HepG2 (cell line): ENCODE data around the gene ZNF526. TPM values are rescaled to one million over a fixed set of nuclear protein-coding genes. Genes with fewer than 3 reads are reported as not detected.
A peak's percentile ranks its signal among the peaks of the same experiment; 100 is the strongest.

Source experiments
- ATF6 ChIP-seq: sonication (generic); formaldehyde crosslinking; conservative IDR thresholded peaks from 2 replicates; pipeline ENCODE4 v1.4.0; 2020; ENCODE audit warnings: missing genetic modification reagents
- HDAC1 ChIP-seq: sonication (generic); formaldehyde crosslinking; IDR thresholded peaks from 2 replicates; pipeline ENCODE4 v1.5.1; 2020; ENCODE audit warnings: mild to moderate bottlenecking, missing genetic modification reagents
- HMG20B ChIP-seq: conservative IDR thresholded peaks from 2 replicates; pipeline ENCODE4 v1.6.1; 2016; ENCODE audit warnings: missing genetic modification reagents, missing compliant biosample characterization
- ISL2 ChIP-seq: sonication (generic); formaldehyde crosslinking; IDR thresholded peaks from 2 replicates; pipeline ENCODE4 v1.5.0; 2020; ENCODE audit warnings: missing genetic modification reagents
- MLLT10 ChIP-seq: sonication (generic); formaldehyde crosslinking; IDR thresholded peaks from 2 replicates; pipeline ENCODE4 v1.4.0; 2020; ENCODE audit warnings: missing genetic modification reagents
- NAIF1 ChIP-seq: sonication (generic); formaldehyde crosslinking; IDR thresholded peaks from 2 replicates; pipeline ENCODE4 v1.5.0; 2020; ENCODE audit warnings: mild to moderate bottlenecking, missing genetic modification reagents, borderline replicate concordance
- NR2F1 ChIP-seq, 2 experiments: fragments of 450-650 bp in 1 of 2; formaldehyde crosslinking in 1 of 2; IDR thresholded peaks; 2 replicates each; pipeline versions ENCODE4 v1.5.0 to v1.6.1; 2016 to 2020; ENCODE audit warnings: mild to moderate bottlenecking in 1 of 2, missing compliant biosample characterization in 1 of 2, missing genetic modification reagents in 1 of 2, moderate library complexity in 1 of 2
- RXRA ChIP-seq: sonication (generic); formaldehyde crosslinking; IDR thresholded peaks from 2 replicates; pipeline ENCODE4 v1.5.1; 2020; ENCODE audit warnings: missing genetic modification reagents
- SIX1 ChIP-seq: sonication (generic); formaldehyde crosslinking; IDR thresholded peaks from 2 replicates; pipeline ENCODE4 v1.4.0; 2020; ENCODE audit warnings: missing genetic modification reagents, borderline replicate concordance
- SPEN ChIP-seq: sonication (generic); formaldehyde crosslinking; IDR thresholded peaks from 2 replicates; pipeline ENCODE4 v1.5.1; 2020; ENCODE audit warnings: low read depth, mild to moderate bottlenecking, missing genetic modification reagents
- TBL1XR1 ChIP-seq: fragments of 150-350 bp; IDR thresholded peaks from 2 replicates; pipeline ENCODE4 v1.6.1; 2014; ENCODE audit warnings: borderline replicate concordance, low read length; ENCODE audit not compliant: partially characterized antibody
- U2AF1 ChIP-seq: fragments of 200-400 bp; formaldehyde crosslinking; optimal IDR thresholded peaks from 2 replicates; pipeline ENCODE3; 2017; ENCODE audit warnings: mild to moderate bottlenecking, low read depth, low read length
- ZNF224 ChIP-seq: sonication (generic); formaldehyde crosslinking; IDR thresholded peaks from 2 replicates; pipeline ENCODE4 v1.5.0; 2020; ENCODE audit warnings: mild to moderate bottlenecking, missing genetic modification reagents
- ZNF326 ChIP-seq: sonication (generic); formaldehyde crosslinking; IDR thresholded peaks from 2 replicates; pipeline ENCODE4 v1.4.0; 2020; ENCODE audit warnings: missing genetic modification reagents, borderline replicate concordance
- ZNF441 ChIP-seq: sonication (generic); formaldehyde crosslinking; IDR thresholded peaks from 2 replicates; pipeline ENCODE4 v1.7.0; 2021; ENCODE audit warnings: missing genetic modification reagents, borderline replicate concordance
- ZNF446 ChIP-seq: sonication (generic); formaldehyde crosslinking; IDR thresholded peaks from 2 replicates; pipeline ENCODE4 v1.5.0; 2020; ENCODE audit warnings: mild to moderate bottlenecking, missing genetic modification reagents
- ZNF501 ChIP-seq: sonication (generic); formaldehyde crosslinking; IDR thresholded peaks from 2 replicates; pipeline ENCODE4 v1.5.1; 2020; ENCODE audit warnings: mild to moderate bottlenecking, moderate library complexity, missing genetic modification reagents
- ZNF704 ChIP-seq: sonication (generic); formaldehyde crosslinking; IDR thresholded peaks from 2 replicates; pipeline ENCODE4 v1.8.1; 2023; ENCODE audit warnings: mild to moderate bottlenecking, inconsistent platforms, moderate library complexity, missing genetic modification reagents, borderline replicate concordance
- ZNF776 ChIP-seq: sonication (generic); formaldehyde crosslinking; IDR thresholded peaks from 2 replicates; pipeline ENCODE4 v1.4.0; 2020; ENCODE audit warnings: mild to moderate bottlenecking, missing genetic modification reagents
- ZSCAN21 ChIP-seq: sonication (generic); formaldehyde crosslinking; IDR thresholded peaks from 2 replicates; pipeline ENCODE4 v1.8.0; 2022; ENCODE audit warnings: mild to moderate bottlenecking, missing genetic modification reagents, moderate library complexity, borderline replicate concordance
- polyA plus RNA-seq, 8 experiments: library from polyadenylated mRNA; depleted of rRNA in 3 of 8; stranded (reverse) in 7 of 8; unstranded in 1 of 8; fragments of >200 nt; fragmentation: Illumina TruSeq in 4 of 8; extraction: Trizol in 4 of 8; gene quantifications; 2 replicates each; pipeline versions ENCODE4 v1.2.1 to v1.2.3, GENCODE V29; 2011 to 2016; ENCODE audit warnings: low read depth in 4 of 8, missing spikeins in 1 of 8, mixed read lengths in 1 of 8; ENCODE audit not compliant: insufficient read depth in 1 of 8
- total RNA-seq, 5 experiments: library from RNA; depleted of rRNA; stranded (reverse); fragments of >200 nt; fragmentation: Illumina TruSeq; extraction: Trizol; gene quantifications; 2 replicates each; pipeline ENCODE4 v1.2.3, GENCODE V29; 2016; ENCODE audit warnings: low read depth in 1 of 5
- TF ChIP-seq, protein P1 (sequence below): sonication (generic); formaldehyde crosslinking; IDR thresholded peaks from 2 replicates; pipeline ENCODE4 v1.4.0; 2020; ENCODE audit warnings: missing genetic modification reagents
- TF ChIP-seq, protein P2 (sequence below): sonication (generic); formaldehyde crosslinking; IDR thresholded peaks from 2 replicates; pipeline ENCODE4 v1.4.0; 2020; ENCODE audit warnings: missing genetic modification reagents

ZNF526 gene
- total and polyA plus RNA-seq, 2 of the 13 experiments (the other 11 are each of a cell fraction or from before 2014, with no cell fraction given): 3.3 to 8.4 TPM

DNA sequence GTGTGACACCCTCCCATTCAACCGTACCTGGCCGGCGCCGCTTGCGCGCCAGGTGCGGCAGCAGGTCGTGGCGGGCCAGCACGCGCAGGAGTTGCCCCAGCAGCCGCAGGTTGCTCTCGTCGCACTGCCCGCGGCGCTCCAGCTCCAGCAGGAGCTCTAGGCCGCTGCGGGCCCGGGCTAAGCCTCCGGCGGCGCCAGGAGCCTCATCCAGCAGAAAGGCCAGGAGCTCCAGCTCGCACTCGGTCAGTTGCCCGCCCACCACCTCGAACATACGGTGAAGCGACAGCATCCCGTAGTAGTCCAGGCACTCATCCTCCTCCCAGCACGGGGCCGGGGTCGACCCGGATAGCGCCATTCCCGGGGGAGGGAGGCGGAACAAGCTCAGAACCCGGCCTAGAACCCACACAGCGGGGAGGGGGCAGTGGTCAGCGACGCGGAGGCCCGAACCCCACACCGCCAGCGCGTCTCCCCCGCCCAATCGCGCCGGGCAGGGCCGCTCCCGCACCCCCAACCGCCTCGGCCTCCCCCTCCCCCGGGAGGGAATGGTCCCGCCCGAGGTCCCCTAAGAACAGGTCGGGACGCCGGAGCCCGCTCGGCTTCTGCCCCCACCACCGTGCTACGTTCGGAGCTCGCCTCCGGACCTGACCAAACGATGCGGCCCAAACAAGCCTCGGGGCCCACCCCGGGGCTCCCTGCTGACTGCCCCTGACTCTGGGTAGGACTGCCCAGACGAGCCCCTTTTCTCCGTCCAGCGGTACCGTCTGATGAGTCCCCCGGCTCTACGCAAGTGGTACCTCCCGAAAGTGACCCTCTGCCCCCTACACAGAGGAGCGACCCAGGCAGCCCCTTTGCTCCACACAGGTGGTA is 3.2 kb upstream of the ZNF526 start (continued):
- peak; percentile 23; the same call in 1 of the 2 replicates for TF ChIP-seq SPEN
- no peak for TF ChIP-seq MLLT10 (CRISPR knock-in tag)
- no peak for TF ChIP-seq HDAC1 (CRISPR knock-in tag)
- no peak for TF ChIP-seq ATF6 (CRISPR knock-in tag)
- TF ChIP-seq ISL2 (CRISPR knock-in tag): 0 out of 2 replicates have a peak, but pooled peaks have one; percentile 37
- peak; percentile 34; the same call in 1 of the 2 replicates for TF ChIP-seq ZSCAN21 (CRISPR knock-in tag)
- 0 out of 2 replicates have a peak, but pooled peaks have one; percentile 18 for TF ChIP-seq ZNF446
- TF ChIP-seq ZNF776 (CRISPR knock-in tag): no peak; the same call in none of the 2 replicates
- TF ChIP-seq TBL1XR1: no peak
- no peak for TF ChIP-seq NAIF1 (CRISPR knock-in tag)
- no peak for TF ChIP-seq ZNF224
- TF ChIP-seq, protein P1, sequence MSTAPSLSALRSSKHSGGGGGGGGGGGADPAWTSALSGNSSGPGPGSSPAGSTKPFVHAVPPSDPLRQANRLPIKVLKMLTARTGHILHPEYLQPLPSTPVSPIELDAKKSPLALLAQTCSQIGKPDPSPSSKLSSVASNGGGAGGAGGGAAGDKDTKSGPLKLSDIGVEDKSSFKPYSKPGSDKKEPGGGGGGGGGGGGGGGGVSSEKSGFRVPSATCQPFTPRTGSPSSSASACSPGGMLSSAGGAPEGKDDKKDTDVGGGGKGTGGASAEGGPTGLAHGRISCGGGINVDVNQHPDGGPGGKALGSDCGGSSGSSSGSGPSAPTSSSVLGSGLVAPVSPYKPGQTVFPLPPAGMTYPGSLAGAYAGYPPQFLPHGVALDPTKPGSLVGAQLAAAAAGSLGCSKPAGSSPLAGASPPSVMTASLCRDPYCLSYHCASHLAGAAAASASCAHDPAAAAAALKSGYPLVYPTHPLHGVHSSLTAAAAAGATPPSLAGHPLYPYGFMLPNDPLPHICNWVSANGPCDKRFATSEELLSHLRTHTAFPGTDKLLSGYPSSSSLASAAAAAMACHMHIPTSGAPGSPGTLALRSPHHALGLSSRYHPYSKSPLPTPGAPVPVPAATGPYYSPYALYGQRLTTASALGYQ (CRISPR knock-in tag): no peak
- TF ChIP-seq ZNF704 (CRISPR knock-in tag): 0 out of 2 replicates have a peak, but pooled peaks have one; percentile 55
- TF ChIP-seq, protein P2, sequence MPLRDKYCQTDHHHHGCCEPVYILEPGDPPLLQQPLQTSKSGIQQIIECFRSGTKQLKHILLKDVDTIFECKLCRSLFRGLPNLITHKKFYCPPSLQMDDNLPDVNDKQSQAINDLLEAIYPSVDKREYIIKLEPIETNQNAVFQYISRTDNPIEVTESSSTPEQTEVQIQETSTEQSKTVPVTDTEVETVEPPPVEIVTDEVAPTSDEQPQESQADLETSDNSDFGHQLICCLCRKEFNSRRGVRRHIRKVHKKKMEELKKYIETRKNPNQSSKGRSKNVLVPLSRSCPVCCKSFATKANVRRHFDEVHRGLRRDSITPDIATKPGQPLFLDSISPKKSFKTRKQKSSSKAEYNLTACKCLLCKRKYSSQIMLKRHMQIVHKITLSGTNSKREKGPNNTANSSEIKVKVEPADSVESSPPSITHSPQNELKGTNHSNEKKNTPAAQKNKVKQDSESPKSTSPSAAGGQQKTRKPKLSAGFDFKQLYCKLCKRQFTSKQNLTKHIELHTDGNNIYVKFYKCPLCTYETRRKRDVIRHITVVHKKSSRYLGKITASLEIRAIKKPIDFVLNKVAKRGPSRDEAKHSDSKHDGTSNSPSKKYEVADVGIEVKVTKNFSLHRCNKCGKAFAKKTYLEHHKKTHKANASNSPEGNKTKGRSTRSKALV (CRISPR knock-in tag): no peak
- peak; percentile 9; the same call in 1 of the 2 replicates for TF ChIP-seq ZNF441 (CRISPR knock-in tag)
- TF ChIP-seq HMG20B (CRISPR knock-in tag): no peak
- no peak for TF ChIP-seq ZNF326 (CRISPR knock-in tag)
- peak; percentile 85 for TF ChIP-seq U2AF1
- TF ChIP-seq NR2F1 (CRISPR knock-in tag; IDR thresholded peaks at IDR 0.05): no peak
- TF ChIP-seq SIX1 (CRISPR knock-in tag): no peak
- no peak for TF ChIP-seq ZNF501 (CRISPR knock-in tag)
- 0 out of 2 replicates have a peak, but pooled peaks have one; percentile 9 for TF ChIP-seq RXRA
